ENCODE data around the gene EFHC2.

DNA sequence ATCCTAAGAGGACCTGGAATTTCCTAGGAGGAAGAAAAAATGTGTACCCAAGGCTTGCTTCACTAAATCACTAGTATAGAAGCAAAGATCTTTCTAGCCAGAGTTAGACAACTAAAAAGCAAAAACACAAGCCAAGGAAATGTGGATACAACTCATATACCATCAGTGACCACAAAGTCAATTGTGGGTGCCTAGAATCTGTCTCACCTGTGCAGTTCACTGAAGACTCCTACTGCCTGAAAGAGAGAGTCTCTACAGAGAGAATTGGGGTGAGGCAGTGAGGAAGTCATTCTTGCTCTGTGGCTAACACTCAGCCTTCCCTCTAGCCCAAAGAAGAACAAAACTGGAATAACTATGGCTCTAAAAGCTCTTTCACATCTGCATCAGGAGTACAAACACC lies 82.9 kb downstream of the EFHC2 start:
- TF ChIP-seq, protein P1, sequence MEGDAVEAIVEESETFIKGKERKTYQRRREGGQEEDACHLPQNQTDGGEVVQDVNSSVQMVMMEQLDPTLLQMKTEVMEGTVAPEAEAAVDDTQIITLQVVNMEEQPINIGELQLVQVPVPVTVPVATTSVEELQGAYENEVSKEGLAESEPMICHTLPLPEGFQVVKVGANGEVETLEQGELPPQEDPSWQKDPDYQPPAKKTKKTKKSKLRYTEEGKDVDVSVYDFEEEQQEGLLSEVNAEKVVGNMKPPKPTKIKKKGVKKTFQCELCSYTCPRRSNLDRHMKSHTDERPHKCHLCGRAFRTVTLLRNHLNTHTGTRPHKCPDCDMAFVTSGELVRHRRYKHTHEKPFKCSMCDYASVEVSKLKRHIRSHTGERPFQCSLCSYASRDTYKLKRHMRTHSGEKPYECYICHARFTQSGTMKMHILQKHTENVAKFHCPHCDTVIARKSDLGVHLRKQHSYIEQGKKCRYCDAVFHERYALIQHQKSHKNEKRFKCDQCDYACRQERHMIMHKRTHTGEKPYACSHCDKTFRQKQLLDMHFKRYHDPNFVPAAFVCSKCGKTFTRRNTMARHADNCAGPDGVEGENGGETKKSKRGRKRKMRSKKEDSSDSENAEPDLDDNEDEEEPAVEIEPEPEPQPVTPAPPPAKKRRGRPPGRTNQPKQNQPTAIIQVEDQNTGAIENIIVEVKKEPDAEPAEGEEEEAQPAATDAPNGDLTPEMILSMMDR (IDR thresholded peaks at IDR 0.05), result no peak
- TF ChIP-seq POLR2A (IDR thresholded peaks at IDR 0.05), result no peak
